Stimulated activated CD8-positive, alpha-beta memory T cell treated with anti-CD3 and anti-CD28 coated beads, Interleukin-15, amount 100 ng/mL, for 48 hours (primary cell): ENCODE results near the gene ATG12.
"Not testable (repeated sequence)": the region's sequence is repeated elsewhere in the genome, so short reads cannot be mapped to it uniquely, and the experiment has no call there.

ENCODE experiments used
- DNase-seq, 2 donors: peaks; one replicate each; pipeline ENCODE4 v3.0.0-alpha.2; 2020; ENCODE audit warnings: low read depth in 2 of 2

ATG12 gene

DNA sequence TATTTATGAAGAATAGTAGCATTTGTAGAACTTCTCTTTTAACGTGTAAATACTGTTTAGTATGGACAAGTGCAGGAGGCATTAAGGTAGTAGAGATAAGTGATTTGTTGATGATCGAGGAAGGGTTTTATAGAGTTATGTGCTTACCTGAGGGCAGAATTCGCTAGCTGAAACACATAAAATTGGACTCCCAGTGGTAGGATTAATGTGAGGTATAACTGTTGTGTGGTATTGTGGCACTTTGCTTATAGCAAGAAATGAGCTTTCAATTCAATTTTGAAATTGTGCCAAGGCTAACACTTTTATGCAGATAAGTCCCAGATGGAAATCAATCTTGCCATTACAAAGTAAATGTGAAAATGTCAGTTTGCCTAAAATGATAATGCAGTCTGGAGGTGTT is 1.6 kb upstream of the ATG12 start:
- no peak for DNase-seq

- no peak for DNase-seq
These were observed 947 bp upstream of the ATG12 start for GRCh38 chr5:115842089-115842935.

- DNase-seq, result no peak
These were observed 492 bp downstream of the ATG12 start for GRCh38 chr5:115840873-115841272.

DNA sequence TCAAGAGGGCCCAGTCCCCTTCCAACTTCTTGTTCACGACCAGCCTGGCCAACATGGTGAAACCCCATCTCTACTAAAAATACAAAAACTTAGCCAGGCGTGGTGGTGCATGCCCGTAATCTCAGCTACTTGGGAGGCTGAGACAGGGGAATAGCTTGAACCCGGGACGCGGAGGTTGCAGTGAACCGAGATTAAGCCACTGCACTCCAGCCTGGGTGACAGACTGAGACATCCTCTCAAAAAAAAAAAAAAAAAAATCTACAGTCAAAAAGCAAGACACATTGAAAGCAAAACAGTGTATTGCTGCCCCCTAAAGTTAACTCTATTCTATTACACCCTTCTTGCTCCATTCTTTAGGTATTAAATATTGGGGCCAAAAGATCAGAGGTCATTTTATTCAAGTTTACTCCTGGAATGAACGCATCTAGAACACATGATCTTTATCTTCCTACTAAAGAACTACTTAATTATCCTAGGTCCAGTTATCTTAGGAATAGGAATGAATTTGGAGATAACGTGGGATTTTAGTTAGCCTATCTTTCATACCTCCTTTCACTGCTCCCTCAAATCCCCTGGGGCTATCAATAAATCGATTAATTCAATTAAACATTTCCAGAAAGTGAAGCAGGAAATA is 2.4 kb downstream of the ATG12 start:
- DNase-seq, result no peak

- no peak for DNase-seq
These were observed 5.9 kb downstream of the ATG12 start for GRCh38 chr5:115835481-115835880.

DNA sequence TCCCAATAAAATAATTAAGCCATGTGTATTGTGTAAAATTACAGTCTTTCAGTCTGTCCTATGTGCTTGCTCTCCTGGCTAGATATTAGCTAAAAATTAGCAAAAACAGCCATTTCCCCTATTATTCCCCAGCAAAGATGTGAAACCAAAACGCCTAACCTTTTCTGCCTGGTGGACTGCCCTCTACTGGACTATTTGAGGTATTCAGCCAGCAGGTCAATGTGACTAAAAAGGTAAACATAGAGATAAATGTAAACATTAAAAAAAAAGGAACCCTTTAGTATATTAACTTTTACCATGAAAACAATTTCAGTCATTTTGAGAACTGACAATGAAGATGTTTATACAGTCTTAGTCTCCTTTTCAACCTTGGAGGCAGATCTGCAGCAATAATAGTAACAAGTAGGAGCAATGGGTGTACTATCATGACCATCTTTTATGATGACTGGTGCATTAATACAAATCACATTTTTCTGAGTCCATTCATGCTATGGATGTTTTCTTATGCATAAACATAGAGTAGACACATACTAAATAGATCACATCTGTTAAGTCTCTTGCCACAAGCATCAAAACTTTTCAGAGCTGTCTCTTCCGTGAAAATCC is 10.1 kb downstream of the ATG12 start:
- DNase-seq, result no peak

DNA sequence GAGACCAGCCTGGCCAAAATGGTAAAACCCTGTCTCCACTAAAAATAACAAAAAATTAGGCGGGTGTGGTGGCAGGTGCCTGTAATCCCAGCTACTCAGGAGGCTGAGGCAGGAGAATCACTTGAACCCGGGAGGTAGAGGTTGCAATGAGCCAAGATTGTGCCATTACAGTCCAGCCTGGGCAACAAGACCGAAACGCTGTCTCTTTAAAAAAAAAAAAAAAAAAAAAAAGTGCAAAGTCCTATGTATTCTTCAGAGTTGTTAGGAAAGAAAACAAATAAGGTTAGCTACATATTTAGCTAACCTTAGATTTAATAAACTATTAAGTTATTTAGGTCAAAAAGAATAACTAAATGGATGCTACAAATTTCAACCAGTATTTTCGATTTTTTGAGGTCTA is 11.5 kb downstream of the ATG12 start:
- no peak for DNase-seq

GRCh38 chr5:115825948-115826347 is 15.4 kb downstream of the ATG12 start:
- DNase-seq, result no peak

DNA sequence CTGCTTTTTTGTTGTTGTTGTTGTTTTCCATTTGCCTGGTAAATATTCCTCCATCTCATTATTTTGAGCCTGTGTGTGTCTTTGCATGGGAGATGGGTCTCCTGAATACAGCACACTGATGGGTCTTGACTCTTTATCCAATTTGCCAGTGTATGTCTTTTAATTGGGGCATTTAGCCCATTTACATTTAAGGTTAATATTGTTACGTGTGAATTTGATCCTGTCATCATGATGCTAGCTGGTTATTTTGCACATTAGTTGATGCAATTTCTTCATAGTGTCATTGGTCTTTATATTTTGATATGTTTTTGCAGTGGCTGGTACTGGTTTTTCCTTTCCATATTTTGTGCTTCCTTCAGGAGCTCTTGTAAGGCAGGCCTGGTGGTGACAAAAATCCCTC is 16.4 kb downstream of the ATG12 start:
- not testable (repeated sequence) for DNase-seq

DNA sequence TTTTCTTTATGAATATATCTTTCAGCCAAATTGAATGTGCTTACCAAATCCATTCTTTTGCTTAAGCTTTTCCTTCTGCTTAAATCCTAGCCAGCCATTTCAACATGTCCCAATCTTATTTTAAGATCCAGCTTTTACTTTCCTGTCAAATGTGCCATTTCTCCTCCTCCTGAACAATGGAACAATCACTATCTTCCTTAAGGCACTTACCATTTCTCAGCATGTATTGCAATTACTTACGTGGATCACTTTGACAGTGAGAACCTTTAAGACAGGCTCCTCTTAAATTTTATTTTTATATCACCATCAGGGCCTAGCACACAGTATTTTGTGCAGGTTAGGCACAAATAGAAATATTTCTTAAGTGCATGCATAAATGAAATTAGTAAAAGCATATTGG is 20.5 kb downstream of the ATG12 start:
- no peak for DNase-seq

DNA sequence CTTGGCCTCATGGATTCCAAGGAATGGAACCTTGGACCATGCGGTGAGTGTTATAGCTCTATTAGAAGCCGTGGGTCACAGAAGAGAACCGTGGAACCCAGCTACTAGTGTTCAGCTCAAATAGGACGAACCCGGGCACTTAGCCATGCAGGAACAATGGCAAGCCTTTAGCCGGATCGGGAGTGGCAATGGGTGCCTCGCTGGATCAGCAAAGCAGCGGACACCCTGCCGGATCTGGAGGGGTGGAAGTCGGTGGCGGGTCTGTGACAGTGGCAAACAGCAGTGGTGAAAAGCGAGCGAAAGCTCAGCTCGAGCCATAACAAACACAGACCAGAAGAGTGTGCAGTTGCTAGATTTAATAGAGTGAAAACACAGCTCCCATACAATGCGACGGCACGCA is 22.5 kb downstream of the ATG12 start:
- DNase-seq, result no peak

DNA sequence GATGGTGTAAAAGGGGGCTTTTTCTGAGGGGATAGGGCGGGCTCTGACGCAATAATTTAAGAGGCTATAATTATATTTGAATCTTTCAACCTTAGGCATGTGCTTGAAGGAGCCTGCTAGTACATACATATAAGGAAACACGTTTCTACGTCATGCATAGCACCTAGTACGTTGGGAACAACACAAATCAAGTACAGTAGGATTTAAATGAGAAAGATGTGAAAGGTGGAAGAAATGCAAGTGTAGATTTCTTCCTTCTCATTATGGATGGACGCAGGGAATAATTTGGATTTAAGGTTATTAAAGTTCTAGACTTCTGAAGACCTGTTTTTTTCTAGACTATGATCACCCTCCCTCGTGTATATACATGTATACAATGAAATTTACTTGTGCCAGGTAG is 24.0 kb downstream of the ATG12 start:
- DNase-seq, result no peak

DNA sequence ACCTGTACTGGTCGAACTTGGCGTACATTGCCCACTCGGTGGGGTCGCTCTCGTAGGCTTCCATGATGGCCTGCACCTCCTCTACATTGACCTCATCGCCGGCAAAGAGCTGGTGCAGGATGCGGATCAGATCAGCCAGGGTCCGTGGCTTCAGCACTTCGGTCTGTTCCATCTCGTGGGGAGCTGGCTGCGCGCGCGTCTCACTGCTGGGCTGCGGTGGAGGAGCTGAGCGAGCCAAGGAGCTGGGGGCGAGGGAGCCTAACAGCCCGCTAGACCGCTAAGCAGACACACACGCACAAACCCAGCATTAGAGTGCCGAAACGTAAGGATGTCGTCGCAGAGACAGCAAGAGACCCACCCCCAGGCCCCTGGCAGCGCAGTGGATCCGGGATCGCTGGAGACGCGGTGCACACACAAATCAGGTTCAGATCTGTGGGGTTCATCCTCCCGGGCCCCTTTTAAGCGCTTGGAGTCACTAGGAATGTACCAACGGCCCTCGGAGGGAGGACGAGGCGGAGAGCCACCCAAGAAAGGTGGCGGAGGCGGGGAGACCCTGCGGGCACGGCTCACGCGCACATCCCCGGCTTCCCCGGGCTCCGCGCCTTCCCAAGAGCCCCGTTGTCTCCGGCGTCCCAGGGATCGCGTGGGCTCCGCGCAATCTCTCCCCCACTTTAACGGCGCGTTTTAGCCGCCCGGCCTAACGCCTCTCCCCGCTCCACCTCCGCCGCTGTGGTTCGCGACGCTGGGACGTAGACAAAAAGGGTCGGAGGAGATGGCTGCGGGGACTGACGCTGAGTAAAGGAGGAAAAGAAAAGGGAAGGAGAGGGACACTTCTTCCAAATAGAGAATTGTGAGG is 24.9 kb downstream of the ATG12 start, which contains the start of gene CDO1:
CDO1 (minus strand) TSS at position 434 of the 856 bp plus-strand sequence; CDS start at position 172, 262 bp downstream.
- no peak for DNase-seq

- no peak for DNase-seq
These were observed 25.6 kb downstream of the ATG12 start for GRCh38 chr5:115815693-115816225.

DNA sequence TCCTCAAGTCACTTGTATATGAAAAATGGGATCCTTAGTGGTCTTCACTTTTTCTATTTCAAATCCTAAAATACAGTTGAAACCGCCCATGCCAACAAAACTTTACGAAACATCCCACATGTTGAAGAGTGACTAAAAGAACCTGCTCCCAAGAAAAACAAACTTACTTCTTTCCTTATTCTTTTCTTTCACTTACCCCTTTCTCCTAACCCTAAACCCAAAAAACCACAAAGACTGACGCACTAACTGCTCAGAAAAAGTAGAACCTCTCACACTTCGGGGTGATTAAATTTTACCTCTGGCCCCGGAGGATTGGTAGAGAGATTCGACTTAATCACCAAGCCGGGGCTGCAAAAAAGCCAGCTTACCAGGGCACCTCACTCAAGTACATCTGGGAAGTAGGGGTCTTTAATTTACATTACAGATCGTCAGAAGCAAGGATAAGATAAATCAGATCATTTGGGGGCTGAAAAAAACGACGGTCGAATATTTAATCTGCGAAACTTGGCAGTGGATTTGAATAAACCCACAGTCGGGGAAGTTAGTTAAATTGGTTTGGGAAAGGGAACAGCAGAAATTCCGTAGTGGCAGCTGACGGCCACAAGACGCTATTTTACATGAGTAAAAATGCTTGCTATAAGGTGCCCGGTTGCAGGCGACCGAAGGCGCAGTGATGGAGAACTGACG is 26.2 kb downstream of the ATG12 start:
- no peak for DNase-seq

- DNase-seq, result no peak
These were observed 27.6 kb downstream of the ATG12 start for GRCh38 chr5:115813719-115814118.

- DNase-seq, result no peak
These were observed 29.0 kb downstream of the ATG12 start for GRCh38 chr5:115812372-115812771.

GRCh38 chr5:115811406-115811805 is 30.0 kb downstream of the ATG12 start:
- no peak for DNase-seq

DNA sequence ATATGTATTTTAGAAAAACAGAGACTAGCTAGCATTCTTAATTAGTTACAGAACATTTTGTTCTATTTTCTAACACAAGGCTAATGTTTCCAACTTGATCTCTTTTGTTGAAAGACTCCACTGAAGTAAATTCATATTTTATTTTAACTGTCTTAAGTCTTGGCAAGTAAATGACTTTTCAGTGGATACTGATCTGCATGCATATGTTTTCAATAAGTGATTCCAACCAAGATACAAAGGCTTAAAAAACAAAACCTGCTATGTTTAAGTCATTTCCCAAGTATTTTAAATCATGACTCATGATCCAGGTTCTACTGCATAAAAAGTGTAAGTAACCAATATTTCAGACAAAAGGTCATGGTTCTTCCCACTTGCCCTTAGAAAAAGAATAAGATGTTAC is 30.6 kb downstream of the ATG12 start:
- DNase-seq, result no peak

GRCh38 chr5:115809946-115810345 is 31.4 kb downstream of the ATG12 start:
- no peak for DNase-seq

GRCh38 chr5:115808066-115808465 is 33.3 kb downstream of the ATG12 start:
- not testable (repeated sequence) for DNase-seq
